Fibroblast of mammary gland (primary cell): ENCODE results near the gene TCEA2.
"Not testable (repeated sequence)": the region's sequence is repeated elsewhere in the genome, so short reads cannot be mapped to it uniquely, and the experiment has no call there.

Source experiments
- DNase-seq: peaks from one replicate; pipeline ENCODE4 v3.0.0-alpha.2; 2010; ENCODE audit warnings: low read depth
- H3K4me3 ChIP-seq: 2 replicates; pipeline ENCODE4 v1.5.1; 2011; ENCODE audit warnings: low read depth, mild to moderate bottlenecking, low read length, moderate library complexity; ENCODE audit not compliant: control insufficient read depth
- CTCF ChIP-seq: conservative IDR thresholded peaks from 2 replicates; pipeline ENCODE4 v1.5.1; 2011; ENCODE audit warnings: low read depth, low read length, inconsistent platforms; ENCODE audit not compliant: control insufficient read depth, insufficient read depth

The TCEA2 gene

GRCh38 chr20:64083804-64084684, 21.0 kb downstream of the TCEA2 start, which contains the start of gene LKAAEAR1:
TSS of gene LKAAEAR1 (minus strand) at chr20:64084398. CDS start at chr20:64084219, 179 bp downstream.
- no peak for TF ChIP-seq CTCF
- H3K4me3 ChIP-seq: peak within 1 kb of the TSS; percentile 16
- DNase-seq: no peak

GRCh38 chr20:64084685-64085152, 21.7 kb downstream of the TCEA2 start:
- no peak for DNase-seq
- no peak overlapping the region for H3K4me3 ChIP-seq
- no peak for TF ChIP-seq CTCF

GRCh38 chr20:64086801-64087200, 23.8 kb downstream of the TCEA2 start:
- TF ChIP-seq CTCF: no peak
- DNase-seq: no peak
- no peak overlapping the region for H3K4me3 ChIP-seq

GRCh38 chr20:64087226-64087825, 24.3 kb downstream of the TCEA2 start:
- H3K4me3 ChIP-seq, DNase-seq: not testable (repeated sequence)

- DNase-seq, H3K4me3 ChIP-seq: not testable (repeated sequence)
Observed at GRCh38 chr20:64088586-64088985, 25.6 kb downstream of the TCEA2 start.

GRCh38 chr20:64090165-64090564, 27.2 kb downstream of the TCEA2 start:
- no peak overlapping the region for H3K4me3 ChIP-seq
- no peak for TF ChIP-seq CTCF
- DNase-seq: no peak

- DNase-seq: no peak
- no peak overlapping the region for H3K4me3 ChIP-seq
- TF ChIP-seq CTCF: no peak
Observed at GRCh38 chr20:64091340-64091739, 28.3 kb downstream of the TCEA2 start.
